Measurements from ENCODE around the gene MORN1.

DNA sequence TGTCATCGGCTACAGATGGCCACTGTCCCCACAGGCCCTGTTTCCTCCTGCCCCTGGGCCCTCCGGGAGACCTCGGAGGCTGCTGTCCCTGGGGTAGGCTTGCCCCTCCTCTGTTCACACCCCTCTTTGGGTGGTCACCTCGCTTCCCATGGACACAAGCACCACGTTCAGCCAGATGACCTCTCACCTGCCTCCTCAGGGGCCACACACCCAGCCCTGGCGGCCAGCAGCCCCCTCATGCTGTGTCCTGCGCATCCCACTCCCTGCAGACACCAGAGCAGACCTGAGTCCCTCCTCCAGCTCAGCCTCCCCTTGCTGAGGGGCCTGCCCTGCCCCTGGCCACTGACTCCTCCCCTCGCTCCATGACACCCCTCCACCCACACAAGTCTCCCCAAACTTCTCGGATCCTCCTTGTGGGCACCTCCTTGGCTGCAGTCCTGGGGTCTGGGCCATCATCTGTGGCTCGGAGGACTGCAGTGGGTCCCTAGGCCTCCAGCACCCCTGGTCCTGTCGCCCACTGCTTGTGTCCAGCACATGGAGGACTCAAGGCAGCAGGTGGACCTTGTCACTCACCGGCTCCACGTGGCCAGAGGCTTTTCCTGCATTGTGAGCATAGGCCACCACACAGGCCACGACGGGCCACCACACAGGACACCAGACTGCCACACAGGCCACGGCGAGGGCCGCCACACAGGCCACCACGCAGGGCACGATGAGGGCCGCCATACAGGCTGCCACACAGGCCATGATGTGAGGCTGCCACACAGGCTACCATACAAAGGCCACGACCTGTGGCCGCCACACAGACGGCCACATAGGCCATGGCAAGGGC is 51.1 kb downstream of the MORN1 start:
- TF ChIP-seq, protein P1, sequence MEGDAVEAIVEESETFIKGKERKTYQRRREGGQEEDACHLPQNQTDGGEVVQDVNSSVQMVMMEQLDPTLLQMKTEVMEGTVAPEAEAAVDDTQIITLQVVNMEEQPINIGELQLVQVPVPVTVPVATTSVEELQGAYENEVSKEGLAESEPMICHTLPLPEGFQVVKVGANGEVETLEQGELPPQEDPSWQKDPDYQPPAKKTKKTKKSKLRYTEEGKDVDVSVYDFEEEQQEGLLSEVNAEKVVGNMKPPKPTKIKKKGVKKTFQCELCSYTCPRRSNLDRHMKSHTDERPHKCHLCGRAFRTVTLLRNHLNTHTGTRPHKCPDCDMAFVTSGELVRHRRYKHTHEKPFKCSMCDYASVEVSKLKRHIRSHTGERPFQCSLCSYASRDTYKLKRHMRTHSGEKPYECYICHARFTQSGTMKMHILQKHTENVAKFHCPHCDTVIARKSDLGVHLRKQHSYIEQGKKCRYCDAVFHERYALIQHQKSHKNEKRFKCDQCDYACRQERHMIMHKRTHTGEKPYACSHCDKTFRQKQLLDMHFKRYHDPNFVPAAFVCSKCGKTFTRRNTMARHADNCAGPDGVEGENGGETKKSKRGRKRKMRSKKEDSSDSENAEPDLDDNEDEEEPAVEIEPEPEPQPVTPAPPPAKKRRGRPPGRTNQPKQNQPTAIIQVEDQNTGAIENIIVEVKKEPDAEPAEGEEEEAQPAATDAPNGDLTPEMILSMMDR (IDR thresholded peaks at IDR 0.05) = no peak
- TF ChIP-seq POLR2A (IDR thresholded peaks at IDR 0.05) = no peak

Data from uterus (tissue), 2 donors.